Body of pancreas (tissue), 4 donors: ENCODE results near the gene TBX10.

Experiments used
- CTCF ChIP-seq, 7 experiments: fragments of 450-650 bp in 4 of 7; fragments of 200-600 bp in 3 of 7; sonication (generic) in 3 of 7; IDR thresholded peaks; one replicate each; pipeline ENCODE4 v1.5.1; 2016 to 2019; ENCODE audit warnings: antibody characterized with exemption in 7 of 7
- POLR2A ChIP-seq, 3 donors: fragments of 450-650 bp; IDR thresholded peaks; one replicate each; pipeline ENCODE4 v1.6.1; 2016; ENCODE audit warnings: antibody characterized with exemption in 3 of 3, mild to moderate bottlenecking in 2 of 3

- TF ChIP-seq CTCF (IDR thresholded peaks at IDR 0.05) (no peak), POLR2A (IDR thresholded peaks at IDR 0.05) (no peak)
These were observed 38.5 kb downstream of the TBX10 start for GRCh38 chr11:67601098-67601497.
